Colonic mucosa (tissue), 4 donors: ENCODE measurements around the gene B3GNT5. TPM values are rescaled to one million over a fixed set of nuclear protein-coding genes. Genes with fewer than 3 reads are reported as not detected.

Source experiments
- DNase-seq: peaks from one replicate; pipeline ENCODE4 v3.0.0-alpha.2; 2020
- H3K27ac ChIP-seq: fragments of 200-600 bp; one replicate; pipeline ENCODE4 v1.8.0; 2021
- H3K27me3 ChIP-seq: fragments of 200-600 bp; one replicate; pipeline ENCODE4 v1.8.0; 2021
- H3K36me3 ChIP-seq: fragments of 200-600 bp; one replicate; pipeline ENCODE4 v1.8.0; 2021
- H3K4me1 ChIP-seq: fragments of 200-600 bp; one replicate; pipeline ENCODE4 v1.8.0; 2021; ENCODE audit warnings: mild to moderate bottlenecking
- H3K4me3 ChIP-seq: fragments of 200-600 bp; one replicate; pipeline ENCODE4 v1.8.0; 2021
- H3K9ac ChIP-seq, 2 donors: one replicate each; pipeline ENCODE4 v1.7.0; 2013; ENCODE audit warnings: control low read depth in 2 of 2, low read depth in 2 of 2, low read length in 2 of 2
- H3K9me3 ChIP-seq: fragments of 200-600 bp; one replicate; pipeline ENCODE4 v1.8.0; 2021
- intact Hi-C: fragments of 100-400 bp; cut with DNase I; formaldehyde crosslinking; loops from one replicate; pipeline ENCODE4 v1.14.1; 2022
- total RNA-seq, 2 donors: library from RNA; stranded (reverse); fragmentation: NEBNext Ultra II Directional in 1 of 2; extraction: Animal tissue kit (Norgen Biotek cat#: 25700) in 1 of 2; gene quantifications; one replicate each; pipeline ENCODE4 v1.2.1, GENCODE V29; 2021
- TF ChIP-seq, protein P1 (sequence below): fragments of 200-600 bp; IDR thresholded peaks from one replicate; pipeline ENCODE4 v1.8.0; 2022; ENCODE audit warnings: antibody characterized with exemption, mild to moderate bottlenecking
- donor health status: healthy.
- donor health status: DM: no; HTN: no; CAD: no.
- donor health status: DM: no; HTN: no; CAD: no.

Gene B3GNT5
- total RNA-seq, 2 donors from 2014 or later, result 43.1 to 108 TPM

DNA sequence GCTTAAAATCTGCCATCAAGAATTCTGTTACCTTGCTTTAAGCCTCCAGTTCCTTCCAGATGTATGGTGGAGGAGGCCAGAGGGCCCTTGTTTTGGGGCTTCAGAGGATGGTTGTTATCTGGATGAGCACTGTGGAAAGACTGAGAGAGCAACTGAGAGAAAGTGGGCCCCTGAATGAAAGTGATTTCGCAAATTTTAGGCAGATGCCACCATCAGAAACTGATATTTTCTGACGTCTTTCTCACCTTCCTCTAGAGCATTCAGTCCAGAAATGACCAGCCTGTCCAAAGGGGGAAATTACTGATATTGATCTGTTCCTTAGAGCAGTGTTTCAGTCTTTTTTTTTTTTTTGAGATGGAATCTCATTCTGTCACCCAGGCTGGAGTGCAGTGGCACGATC lies 13.4 kb downstream of the B3GNT5 start:
- H3K9me3 ChIP-seq, result no peaks in the 10 kb centered on the region
- peak overlapping the region in 1 of 2 donors; percentile 60 for H3K9ac ChIP-seq

GRCh38 chr3:183267140-183267539 lies 14.1 kb downstream of the B3GNT5 start:
- Histone ChIP-seq H3K4me3 (no peak overlapping the region), H3K9ac (peak overlapping the region in 1 of 2 donors; percentile 22), H3K27me3 (no peaks in the 10 kb centered on the region), H3K27ac (peak overlapping the region; percentile 79), H3K4me1 (peaks cover 9% of the 10 kb centered on the region), H3K36me3 (no peaks in the 10 kb centered on the region), H3K9me3 (no peaks in the 10 kb centered on the region)
- no peak for DNase-seq
- intact Hi-C loops, result no loop called here
- TF ChIP-seq, protein P1, sequence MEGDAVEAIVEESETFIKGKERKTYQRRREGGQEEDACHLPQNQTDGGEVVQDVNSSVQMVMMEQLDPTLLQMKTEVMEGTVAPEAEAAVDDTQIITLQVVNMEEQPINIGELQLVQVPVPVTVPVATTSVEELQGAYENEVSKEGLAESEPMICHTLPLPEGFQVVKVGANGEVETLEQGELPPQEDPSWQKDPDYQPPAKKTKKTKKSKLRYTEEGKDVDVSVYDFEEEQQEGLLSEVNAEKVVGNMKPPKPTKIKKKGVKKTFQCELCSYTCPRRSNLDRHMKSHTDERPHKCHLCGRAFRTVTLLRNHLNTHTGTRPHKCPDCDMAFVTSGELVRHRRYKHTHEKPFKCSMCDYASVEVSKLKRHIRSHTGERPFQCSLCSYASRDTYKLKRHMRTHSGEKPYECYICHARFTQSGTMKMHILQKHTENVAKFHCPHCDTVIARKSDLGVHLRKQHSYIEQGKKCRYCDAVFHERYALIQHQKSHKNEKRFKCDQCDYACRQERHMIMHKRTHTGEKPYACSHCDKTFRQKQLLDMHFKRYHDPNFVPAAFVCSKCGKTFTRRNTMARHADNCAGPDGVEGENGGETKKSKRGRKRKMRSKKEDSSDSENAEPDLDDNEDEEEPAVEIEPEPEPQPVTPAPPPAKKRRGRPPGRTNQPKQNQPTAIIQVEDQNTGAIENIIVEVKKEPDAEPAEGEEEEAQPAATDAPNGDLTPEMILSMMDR, result no peak

More for the DNA sequence above, 13.4 kb downstream of the B3GNT5 start:
- no peak overlapping the region for H3K4me3 ChIP-seq
- H3K27me3 ChIP-seq, result no peaks in the 10 kb centered on the region
- DNase-seq, result no peak
- no peaks in the 10 kb centered on the region for H3K36me3 ChIP-seq
- H3K27ac ChIP-seq, result peak overlapping the region; percentile 79
- peaks cover 9% of the 10 kb centered on the region for H3K4me1 ChIP-seq
- TF ChIP-seq, protein P1, result no peak
- intact Hi-C loops, result no loop called here

GRCh38 chr3:183268366-183268765 lies 15.3 kb downstream of the B3GNT5 start:
- TF ChIP-seq, protein P1, result no peak
- Histone ChIP-seq H3K4me1 (peaks cover 9% of the 10 kb centered on the region), H3K4me3 (no peak overlapping the region), H3K36me3 (no peaks in the 10 kb centered on the region), H3K9ac (no peak overlapping the region), H3K27me3 (no peaks in the 10 kb centered on the region), H3K27ac (no peak overlapping the region), H3K9me3 (no peaks in the 10 kb centered on the region)
- DNase-seq, result no peak
- intact Hi-C loops, result no loop called here

GRCh38 chr3:183269345-183269744 lies 16.3 kb downstream of the B3GNT5 start:
- H3K9ac ChIP-seq, result no peak overlapping the region
- no peak overlapping the region for H3K4me3 ChIP-seq
- peaks cover 9% of the 10 kb centered on the region for H3K4me1 ChIP-seq
- intact Hi-C loops, result no loop called here
- no peaks in the 10 kb centered on the region for H3K36me3 ChIP-seq
- no peaks in the 10 kb centered on the region for H3K9me3 ChIP-seq
- TF ChIP-seq, protein P1, result no peak
- no peaks in the 10 kb centered on the region for H3K27me3 ChIP-seq
- no peak overlapping the region for H3K27ac ChIP-seq
- DNase-seq, result no peak

- intact Hi-C loops, result no loop called here
- TF ChIP-seq, protein P1, result no peak
- peaks cover 9% of the 10 kb centered on the region for H3K4me1 ChIP-seq
- no peak for DNase-seq
- H3K36me3 ChIP-seq, result no peaks in the 10 kb centered on the region
- no peak overlapping the region for H3K9ac ChIP-seq
- no peak overlapping the region for H3K4me3 ChIP-seq
- no peaks in the 10 kb centered on the region for H3K9me3 ChIP-seq
- no peak overlapping the region for H3K27ac ChIP-seq
- no peaks in the 10 kb centered on the region for H3K27me3 ChIP-seq
Measured at GRCh38 chr3:183270344-183270743, 17.3 kb downstream of the B3GNT5 start.
